Hepatocyte (in vitro differentiated cells): Measurements from ENCODE around the gene FANCD2.

Experiments used
- EZH2 ChIP-seq: fragments of 200-600 bp; sonication (generic); IDR thresholded peaks from 2 replicates; pipeline ENCODE4 v1.6.1; 2016; ENCODE audit warnings: antibody characterized with exemption, mild to moderate bottlenecking, borderline replicate concordance
- EZH2phosphoT487 ChIP-seq: fragments of 200-600 bp; sonication (generic); IDR thresholded peaks from one replicate; pipeline ENCODE4 v1.6.1; 2018; ENCODE audit warnings: antibody characterized with exemption, mild to moderate bottlenecking, low read depth, moderate library complexity; ENCODE audit not compliant: unreplicated experiment, severe bottlenecking
- TF ChIP-seq, protein P1 (sequence below): fragments of 200-600 bp; sonication (generic); IDR thresholded peaks from 2 replicates; pipeline ENCODE4 v1.5.1; 2016; ENCODE audit warnings: antibody characterized with exemption, mild to moderate bottlenecking; ENCODE audit not compliant: poor library complexity

DNA sequence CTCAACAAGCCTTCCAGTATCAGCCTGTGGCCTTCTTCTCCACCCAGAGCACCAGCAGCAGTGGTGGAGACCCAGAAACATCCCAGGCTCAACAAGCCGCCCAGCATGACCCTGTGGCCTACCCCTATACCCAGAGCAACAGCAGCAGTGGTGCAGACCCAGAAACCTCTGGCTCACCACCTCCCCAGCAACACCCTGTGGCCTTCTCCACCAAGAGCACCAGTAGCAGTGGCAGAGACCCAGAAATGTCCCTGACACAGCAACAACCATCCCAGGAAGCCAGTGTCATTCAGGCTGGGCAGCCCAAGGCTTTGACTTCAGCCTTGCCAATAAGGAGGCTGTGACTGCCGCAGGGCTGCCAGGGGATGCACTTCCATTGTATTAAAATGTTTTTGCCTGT is 23.3 kb upstream of the FANCD2 start:
- TF ChIP-seq, protein P1, sequence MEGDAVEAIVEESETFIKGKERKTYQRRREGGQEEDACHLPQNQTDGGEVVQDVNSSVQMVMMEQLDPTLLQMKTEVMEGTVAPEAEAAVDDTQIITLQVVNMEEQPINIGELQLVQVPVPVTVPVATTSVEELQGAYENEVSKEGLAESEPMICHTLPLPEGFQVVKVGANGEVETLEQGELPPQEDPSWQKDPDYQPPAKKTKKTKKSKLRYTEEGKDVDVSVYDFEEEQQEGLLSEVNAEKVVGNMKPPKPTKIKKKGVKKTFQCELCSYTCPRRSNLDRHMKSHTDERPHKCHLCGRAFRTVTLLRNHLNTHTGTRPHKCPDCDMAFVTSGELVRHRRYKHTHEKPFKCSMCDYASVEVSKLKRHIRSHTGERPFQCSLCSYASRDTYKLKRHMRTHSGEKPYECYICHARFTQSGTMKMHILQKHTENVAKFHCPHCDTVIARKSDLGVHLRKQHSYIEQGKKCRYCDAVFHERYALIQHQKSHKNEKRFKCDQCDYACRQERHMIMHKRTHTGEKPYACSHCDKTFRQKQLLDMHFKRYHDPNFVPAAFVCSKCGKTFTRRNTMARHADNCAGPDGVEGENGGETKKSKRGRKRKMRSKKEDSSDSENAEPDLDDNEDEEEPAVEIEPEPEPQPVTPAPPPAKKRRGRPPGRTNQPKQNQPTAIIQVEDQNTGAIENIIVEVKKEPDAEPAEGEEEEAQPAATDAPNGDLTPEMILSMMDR: no peak
- TF ChIP-seq EZH2 (no peak), EZH2phosphoT487 (no peak)
